ENCODE results near the gene LLGL1. TPM values are rescaled to one million over a fixed set of nuclear protein-coding genes. Genes with fewer than 3 reads are reported as not detected.

The LLGL1 gene
- total RNA-seq, 1 donor from 2014 or later, result 70.5 TPM

- Mint-ChIP-seq H3K27me3 (ENCODE audit: insufficient read depth, low read depth) (peaks cover 4% of the 10 kb centered on the region), H3K4me1 (peaks cover 7% of the 10 kb centered on the region), H3K9me3 (no peaks in the 10 kb centered on the region), H3K4me3 (no peak overlapping the region), H3K27ac (no peak overlapping the region), H3K36me3 (peaks cover 49% of the 10 kb centered on the region)
- Histone ChIP-seq H3K9me3 (ENCODE audit: low read depth) (no peaks in the 10 kb centered on the region), H3K27me3 (no peaks in the 10 kb centered on the region), H3K4me3 (no peak overlapping the region), H3F3A (ENCODE audit: low read depth) (no peaks in the 10 kb centered on the region), H3K27ac (no peak overlapping the region), H3K4me2 (no peak overlapping the region), H3K9ac (no peak overlapping the region), H3K36me3 (peaks cover 18% of the 10 kb centered on the region), H3K4me1 (no peaks in the 10 kb centered on the region), H4K20me1 (ENCODE audit: low read depth) (peaks cover 88% of the 10 kb centered on the region), H2AFZ (replicated peaks) (no peak overlapping the region), H3K79me2 (ENCODE audit: low read depth) (peaks cover 89% of the 10 kb centered on the region)
- no peak for DNase-seq (ENCODE audit: low spot score)
- TF ChIP-seq EZH2phosphoT487 (IDR thresholded peaks at IDR 0.05) (no peak), EZH2 (IDR thresholded peaks at IDR 0.05) (no peak)
- TF ChIP-seq, protein P1, sequence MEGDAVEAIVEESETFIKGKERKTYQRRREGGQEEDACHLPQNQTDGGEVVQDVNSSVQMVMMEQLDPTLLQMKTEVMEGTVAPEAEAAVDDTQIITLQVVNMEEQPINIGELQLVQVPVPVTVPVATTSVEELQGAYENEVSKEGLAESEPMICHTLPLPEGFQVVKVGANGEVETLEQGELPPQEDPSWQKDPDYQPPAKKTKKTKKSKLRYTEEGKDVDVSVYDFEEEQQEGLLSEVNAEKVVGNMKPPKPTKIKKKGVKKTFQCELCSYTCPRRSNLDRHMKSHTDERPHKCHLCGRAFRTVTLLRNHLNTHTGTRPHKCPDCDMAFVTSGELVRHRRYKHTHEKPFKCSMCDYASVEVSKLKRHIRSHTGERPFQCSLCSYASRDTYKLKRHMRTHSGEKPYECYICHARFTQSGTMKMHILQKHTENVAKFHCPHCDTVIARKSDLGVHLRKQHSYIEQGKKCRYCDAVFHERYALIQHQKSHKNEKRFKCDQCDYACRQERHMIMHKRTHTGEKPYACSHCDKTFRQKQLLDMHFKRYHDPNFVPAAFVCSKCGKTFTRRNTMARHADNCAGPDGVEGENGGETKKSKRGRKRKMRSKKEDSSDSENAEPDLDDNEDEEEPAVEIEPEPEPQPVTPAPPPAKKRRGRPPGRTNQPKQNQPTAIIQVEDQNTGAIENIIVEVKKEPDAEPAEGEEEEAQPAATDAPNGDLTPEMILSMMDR (IDR thresholded peaks at IDR 0.05), result no peak
These were observed 27.8 kb upstream of the LLGL1 start for GRCh38 chr17:18197535-18198194.

- H3K9me3 ChIP-seq (ENCODE audit: low read depth), result no peaks in the 10 kb centered on the region
- H3K4me3 ChIP-seq, result no peak overlapping the region
- no peaks in the 10 kb centered on the region for H3K4me1 ChIP-seq
- TF ChIP-seq EZH2 (IDR thresholded peaks at IDR 0.05) (no peak), EZH2phosphoT487 (IDR thresholded peaks at IDR 0.05) (no peak)
- TF ChIP-seq, protein P1 (IDR thresholded peaks at IDR 0.05), result no peak
- H3K36me3 ChIP-seq, result peaks cover 18% of the 10 kb centered on the region
- Mint-ChIP-seq H3K4me1 (peaks cover 7% of the 10 kb centered on the region), H3K36me3 (peaks cover 53% of the 10 kb centered on the region), H3K4me3 (no peak overlapping the region), H3K27ac (no peak overlapping the region), H3K9me3 (no peaks in the 10 kb centered on the region), H3K27me3 (ENCODE audit: insufficient read depth, low read depth) (peaks cover 4% of the 10 kb centered on the region)
- H2AFZ ChIP-seq (replicated peaks), result no peak overlapping the region
- H3K9ac ChIP-seq, result no peak overlapping the region
- H4K20me1 ChIP-seq (ENCODE audit: low read depth), result peaks cover 88% of the 10 kb centered on the region
- H3K27me3 ChIP-seq, result no peaks in the 10 kb centered on the region
- DNase-seq (ENCODE audit: low spot score), result no peak
- H3K79me2 ChIP-seq (ENCODE audit: low read depth), result peaks cover 88% of the 10 kb centered on the region
- H3K4me2 ChIP-seq, result no peak overlapping the region
- H3F3A ChIP-seq (ENCODE audit: low read depth), result no peaks in the 10 kb centered on the region
- H3K27ac ChIP-seq, result no peak overlapping the region
These were observed 26.9 kb upstream of the LLGL1 start for GRCh38 chr17:18198530-18198929.

GRCh38 chr17:18201108-18201507, 24.3 kb upstream of the LLGL1 start:
- Histone ChIP-seq H3K9me3 (ENCODE audit: low read depth) (no peaks in the 10 kb centered on the region), H3K9ac (no peak overlapping the region), H3K4me1 (no peaks in the 10 kb centered on the region), H3K27ac (no peak overlapping the region), H4K20me1 (ENCODE audit: low read depth) (peaks cover 94% of the 10 kb centered on the region), H2AFZ (replicated peaks) (no peak overlapping the region), H3K4me3 (no peak overlapping the region), H3F3A (ENCODE audit: low read depth) (no peaks in the 10 kb centered on the region), H3K27me3 (no peaks in the 10 kb centered on the region), H3K36me3 (peaks cover 17% of the 10 kb centered on the region), H3K79me2 (ENCODE audit: low read depth) (peaks cover 80% of the 10 kb centered on the region), H3K4me2 (no peak overlapping the region)
- Mint-ChIP-seq H3K9me3 (no peaks in the 10 kb centered on the region), H3K27me3 (ENCODE audit: insufficient read depth, low read depth) (peaks cover 4% of the 10 kb centered on the region), H3K4me1 (peaks cover 7% of the 10 kb centered on the region), H3K4me3 (no peak overlapping the region), H3K27ac (no peak overlapping the region), H3K36me3 (peaks cover 42% of the 10 kb centered on the region)
- TF ChIP-seq EZH2 (IDR thresholded peaks at IDR 0.05) (no peak), EZH2phosphoT487 (IDR thresholded peaks at IDR 0.05) (no peak)
- TF ChIP-seq, protein P1 (IDR thresholded peaks at IDR 0.05), result no peak
- no peak for DNase-seq (ENCODE audit: low spot score)
